ENCODE results near the gene NRROS.

The NRROS gene

GRCh38 chr3:196645897-196646665 is 6.6 kb downstream of the NRROS start:
- in situ Hi-C loops (cut with MboI; ENCODE audit: low sequenced_read_pairs) = no loop called here

- in situ Hi-C loops (cut with MboI; ENCODE audit: low sequenced_read_pairs) = no loop called here
These were observed 7.2 kb downstream of the NRROS start for GRCh38 chr3:196646666-196647216.

GRCh38 chr3:196650740-196651311 is 11.3 kb downstream of the NRROS start:
- in situ Hi-C loops (cut with MboI; ENCODE audit: low sequenced_read_pairs) = no loop called here

GRCh38 chr3:196651819-196652218 is 12.3 kb downstream of the NRROS start:
- in situ Hi-C loops (cut with MboI; ENCODE audit: low sequenced_read_pairs) = no loop called here

GRCh38 chr3:196652961-196653795 is 13.7 kb downstream of the NRROS start:
- in situ Hi-C loops (cut with MboI; ENCODE audit: low sequenced_read_pairs) = no loop called here

- in situ Hi-C loops (cut with MboI; ENCODE audit: low sequenced_read_pairs) = no loop called here
These were observed 14.7 kb downstream of the NRROS start for GRCh38 chr3:196654006-196654734.

- in situ Hi-C loops (cut with MboI; ENCODE audit: low sequenced_read_pairs) = no loop called here
These were observed 15.2 kb downstream of the NRROS start for GRCh38 chr3:196654735-196655090.

- in situ Hi-C loops (cut with MboI; ENCODE audit: low sequenced_read_pairs) = no loop called here
These were observed 16.0 kb downstream of the NRROS start for GRCh38 chr3:196655496-196655895.

GRCh38 chr3:196656213-196656612 is 16.7 kb downstream of the NRROS start:
- in situ Hi-C loops (cut with MboI; ENCODE audit: low sequenced_read_pairs) = no loop called here

GRCh38 chr3:196659901-196660351 is 20.4 kb downstream of the NRROS start:
- in situ Hi-C loops (cut with MboI; ENCODE audit: low sequenced_read_pairs) = no loop called here

- in situ Hi-C loops (cut with MboI; ENCODE audit: low sequenced_read_pairs) = no loop called here
These were observed 21.1 kb downstream of the NRROS start for GRCh38 chr3:196660381-196661166.

- in situ Hi-C loops (cut with MboI; ENCODE audit: low sequenced_read_pairs) = no loop called here
These were observed 21.9 kb downstream of the NRROS start for GRCh38 chr3:196661400-196661799.

- in situ Hi-C loops (cut with MboI; ENCODE audit: low sequenced_read_pairs) = no loop called here
These were observed 22.5 kb downstream of the NRROS start for GRCh38 chr3:196662033-196662432.

GRCh38 chr3:196662711-196663571 is 23.4 kb downstream of the NRROS start:
- in situ Hi-C loops (cut with MboI; ENCODE audit: low sequenced_read_pairs) = no loop called here

GRCh38 chr3:196666001-196666867 is 26.7 kb downstream of the NRROS start:
- in situ Hi-C loops (cut with MboI; ENCODE audit: low sequenced_read_pairs) = no loop called here

- in situ Hi-C loops (cut with MboI; ENCODE audit: low sequenced_read_pairs) = no loop called here
These were observed 27.7 kb downstream of the NRROS start for GRCh38 chr3:196667056-196667825.

- in situ Hi-C loops (cut with MboI; ENCODE audit: low sequenced_read_pairs) = no loop called here
These were observed 30.8 kb downstream of the NRROS start for GRCh38 chr3:196670339-196670738.
